Loucy (cell line): Measurements from ENCODE around the gene NAALADL2.

Experiments used
- H2AFZ ChIP-seq: fragments of 200-600 bp; sonication (generic); 2 replicates; pipeline ENCODE4 v1.6.0; 2016; ENCODE audit warnings: antibody characterized with exemption, mild to moderate bottlenecking, low read length, moderate library complexity
- H3F3A ChIP-seq: fragments of 200-600 bp; 2 replicates; pipeline ENCODE4 v1.6.0; 2016; ENCODE audit warnings: antibody characterized with exemption, low read depth, mild to moderate bottlenecking
- H3K27me3 ChIP-seq: fragments of 200-600 bp; sonication (generic); 2 replicates; pipeline ENCODE4 v1.6.1; 2014; ENCODE audit warnings: low read length, mild to moderate bottlenecking; ENCODE audit not compliant: insufficient read depth, poor library complexity, severe bottlenecking
- H3K36me3 ChIP-seq: fragments of 200-600 bp; sonication (generic); 2 replicates; pipeline ENCODE4 v1.6.1; 2016; ENCODE audit warnings: low read length; ENCODE audit not compliant: insufficient read depth
- H3K4me1 ChIP-seq: fragments of 200-600 bp; sonication (generic); 2 replicates; pipeline ENCODE4 v1.5.1; 2014; ENCODE audit warnings: low read length, mild to moderate bottlenecking; ENCODE audit not compliant: insufficient read depth, poor library complexity, severe bottlenecking
- H3K4me2 ChIP-seq: fragments of 200-600 bp; sonication (generic); 2 replicates; pipeline ENCODE4 v1.6.0; 2014; ENCODE audit warnings: antibody characterized with exemption, low read length, low read depth, mild to moderate bottlenecking; ENCODE audit not compliant: poor library complexity, severe bottlenecking
- H3K4me3 ChIP-seq: fragments of 200-600 bp; sonication (generic); 2 replicates; pipeline ENCODE4 v1.5.1; 2014; ENCODE audit warnings: low read length, mild to moderate bottlenecking, mixed read lengths; ENCODE audit not compliant: poor library complexity, severe bottlenecking
- H3K79me2 ChIP-seq: fragments of 200-600 bp; sonication (generic); 2 replicates; pipeline ENCODE4 v1.6.1; 2014; ENCODE audit warnings: low read length; ENCODE audit not compliant: insufficient read depth
- H3K9ac ChIP-seq: fragments of 200-600 bp; sonication (generic); 2 replicates; pipeline ENCODE4 v1.6.0; 2014; ENCODE audit warnings: mild to moderate bottlenecking, low read depth, low read length, moderate library complexity; ENCODE audit not compliant: poor library complexity, severe bottlenecking
- H3K9me2 ChIP-seq: fragments of 200-600 bp; sonication (generic); replicated peaks from 2 replicates; pipeline ENCODE4 v1.6.1; 2016; ENCODE audit warnings: low read depth, low read length, mixed read lengths
- H3K9me3 ChIP-seq: fragments of 200-600 bp; sonication (generic); 2 replicates; pipeline ENCODE4 v1.6.1; 2014; ENCODE audit warnings: mild to moderate bottlenecking, antibody characterized with exemption, low read length, low read depth; ENCODE audit not compliant: insufficient read depth
- H4K20me1 ChIP-seq: fragments of 200-600 bp; sonication (generic); 2 replicates; pipeline ENCODE4 v1.6.0; 2014; ENCODE audit warnings: antibody characterized with exemption, low read length, mild to moderate bottlenecking; ENCODE audit not compliant: insufficient read depth, poor library complexity, severe bottlenecking
- EZH2phosphoT487 ChIP-seq: fragments of 200-600 bp; IDR thresholded peaks from 2 replicates; pipeline ENCODE4 v1.6.1; 2018; ENCODE audit warnings: antibody characterized with exemption, mild to moderate bottlenecking, moderate library complexity, borderline replicate concordance
- TF ChIP-seq, protein P1 (sequence below): fragments of 200-600 bp; sonication (generic); conservative IDR thresholded peaks from 2 replicates; pipeline ENCODE4 v1.5.1; 2014; ENCODE audit warnings: mild to moderate bottlenecking, antibody characterized with exemption, low read length

NAALADL2 gene

DNA sequence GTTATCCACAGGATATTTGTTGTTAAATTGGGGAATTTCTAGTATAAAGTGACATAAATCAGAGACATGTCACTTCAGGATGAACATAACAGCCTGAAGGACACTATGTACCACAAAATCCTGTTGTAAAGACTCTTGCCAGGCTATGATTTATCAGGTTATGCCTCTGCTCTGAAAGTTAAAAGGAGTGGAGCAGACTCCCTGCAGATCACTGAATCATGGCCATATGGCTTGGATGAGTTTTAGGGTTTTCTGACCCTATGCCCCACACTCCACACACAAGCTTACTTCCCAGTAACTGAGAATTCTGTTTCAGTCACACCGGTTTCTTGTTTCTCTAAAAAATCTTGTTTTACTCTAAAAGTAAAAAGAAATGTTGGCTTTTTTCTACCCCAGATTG lies 869.4 kb downstream of the NAALADL2 start:
- H3K9ac ChIP-seq = no peak overlapping the region
- no peaks in the 10 kb centered on the region for H3K9me2 ChIP-seq
- H3K9me3 ChIP-seq = 0 out of 2 replicates have a peak, but pooled peaks cover 3% of the 10 kb centered on the region
- TF ChIP-seq, protein P1, sequence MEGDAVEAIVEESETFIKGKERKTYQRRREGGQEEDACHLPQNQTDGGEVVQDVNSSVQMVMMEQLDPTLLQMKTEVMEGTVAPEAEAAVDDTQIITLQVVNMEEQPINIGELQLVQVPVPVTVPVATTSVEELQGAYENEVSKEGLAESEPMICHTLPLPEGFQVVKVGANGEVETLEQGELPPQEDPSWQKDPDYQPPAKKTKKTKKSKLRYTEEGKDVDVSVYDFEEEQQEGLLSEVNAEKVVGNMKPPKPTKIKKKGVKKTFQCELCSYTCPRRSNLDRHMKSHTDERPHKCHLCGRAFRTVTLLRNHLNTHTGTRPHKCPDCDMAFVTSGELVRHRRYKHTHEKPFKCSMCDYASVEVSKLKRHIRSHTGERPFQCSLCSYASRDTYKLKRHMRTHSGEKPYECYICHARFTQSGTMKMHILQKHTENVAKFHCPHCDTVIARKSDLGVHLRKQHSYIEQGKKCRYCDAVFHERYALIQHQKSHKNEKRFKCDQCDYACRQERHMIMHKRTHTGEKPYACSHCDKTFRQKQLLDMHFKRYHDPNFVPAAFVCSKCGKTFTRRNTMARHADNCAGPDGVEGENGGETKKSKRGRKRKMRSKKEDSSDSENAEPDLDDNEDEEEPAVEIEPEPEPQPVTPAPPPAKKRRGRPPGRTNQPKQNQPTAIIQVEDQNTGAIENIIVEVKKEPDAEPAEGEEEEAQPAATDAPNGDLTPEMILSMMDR = no peak
- no peak for TF ChIP-seq EZH2phosphoT487
- no peak overlapping the region for H2AFZ ChIP-seq
- no peak overlapping the region for H3K4me2 ChIP-seq
- no peaks in the 10 kb centered on the region for H3K27me3 ChIP-seq
- H3F3A ChIP-seq = no peaks in the 10 kb centered on the region
- H3K36me3 ChIP-seq = no peaks in the 10 kb centered on the region
- H3K4me1 ChIP-seq = no peaks in the 10 kb centered on the region
- H3K4me3 ChIP-seq = no peak overlapping the region
- H3K79me2 ChIP-seq = no peaks in the 10 kb centered on the region
- no peaks in the 10 kb centered on the region for H4K20me1 ChIP-seq

DNA sequence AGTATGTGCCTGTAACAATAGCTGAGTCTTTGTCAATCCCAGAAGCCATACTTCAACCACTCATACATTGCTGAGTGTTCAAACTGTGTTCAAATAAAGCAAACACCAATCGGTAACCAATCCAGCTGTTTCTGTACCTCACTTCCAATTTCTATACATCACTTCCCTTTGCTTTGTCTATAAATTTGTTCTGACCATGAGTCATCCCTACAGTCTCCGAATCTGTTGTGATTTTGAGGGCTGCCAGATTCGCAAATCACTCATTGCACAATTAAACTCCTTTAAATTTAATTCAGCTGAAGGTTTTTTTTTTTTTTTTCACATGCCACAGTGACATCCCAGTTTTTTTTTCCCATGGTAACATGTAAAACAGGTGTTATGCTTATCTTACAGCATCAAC lies 870.3 kb downstream of the NAALADL2 start:
- no peaks in the 10 kb centered on the region for H3K36me3 ChIP-seq
- 0 out of 2 replicates have a peak, but pooled peaks cover 3% of the 10 kb centered on the region for H3K9me3 ChIP-seq
- H3K4me3 ChIP-seq = no peak overlapping the region
- H3K9ac ChIP-seq = no peak overlapping the region
- no peak for TF ChIP-seq EZH2phosphoT487
- TF ChIP-seq, protein P1 = no peak
- no peak overlapping the region for H2AFZ ChIP-seq
- H3F3A ChIP-seq = no peaks in the 10 kb centered on the region
- H3K4me1 ChIP-seq = no peaks in the 10 kb centered on the region
- H3K27me3 ChIP-seq = no peaks in the 10 kb centered on the region
- no peak overlapping the region for H3K4me2 ChIP-seq
- no peaks in the 10 kb centered on the region for H3K9me2 ChIP-seq
- no peaks in the 10 kb centered on the region for H4K20me1 ChIP-seq
- H3K79me2 ChIP-seq = no peaks in the 10 kb centered on the region

DNA sequence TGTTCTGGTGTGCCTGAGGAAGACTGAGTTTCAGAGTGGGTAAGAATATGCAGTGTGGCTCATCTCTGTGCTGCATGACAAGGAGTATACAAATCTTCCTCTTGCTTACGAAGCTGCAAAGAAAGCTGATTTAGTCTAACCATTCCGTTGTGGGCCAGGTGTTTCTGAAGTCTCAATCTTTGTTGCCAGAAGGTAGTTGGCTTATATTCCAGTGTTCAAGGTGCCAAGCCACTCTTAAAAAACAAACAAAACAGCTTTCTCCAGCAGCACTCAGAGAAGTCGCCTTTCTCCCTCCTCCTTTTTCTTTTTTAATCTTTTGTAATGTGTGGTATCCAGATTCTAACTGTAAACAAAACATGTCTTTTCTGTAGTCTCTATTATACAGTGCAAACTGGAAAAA lies 872.4 kb downstream of the NAALADL2 start:
- Histone ChIP-seq H3K4me2 (no peak overlapping the region), H2AFZ (no peak overlapping the region)

More for the DNA sequence above, 872.4 kb downstream of the NAALADL2 start:
- Histone ChIP-seq H3K4me1 (no peaks in the 10 kb centered on the region), H3K9ac (no peak overlapping the region), H3K9me2 (no peaks in the 10 kb centered on the region), H3K27me3 (no peaks in the 10 kb centered on the region), H3K9me3 (0 out of 2 replicates have a peak, but pooled peaks cover 3% of the 10 kb centered on the region), H3K36me3 (no peaks in the 10 kb centered on the region), H4K20me1 (no peaks in the 10 kb centered on the region), H3K4me3 (no peak overlapping the region), H3F3A (no peaks in the 10 kb centered on the region), H3K79me2 (no peaks in the 10 kb centered on the region)
- TF ChIP-seq, protein P1 = no peak
- TF ChIP-seq EZH2phosphoT487 = no peak
